ACHN (cell line): ENCODE data around the gene PIK3CA.
"Not testable (repeated sequence)": the region's sequence is repeated elsewhere in the genome, so short reads cannot be mapped to it uniquely, and the experiment has no call there.

Source experiments
- DNase-seq: peaks from one replicate; pipeline ENCODE4 v3.0.0-alpha.2; 2015
- in situ Hi-C: cut with HindIII; loops from 2 replicates; pipeline ENCODE4 v1.10.0; 2017; ENCODE audit warnings: low sequenced_read_pairs, low pct_ligation_motif_present, low pct_unique_long_range_greater_than_20kb

Gene PIK3CA

GRCh38 chr3:179247289-179248015 is 99.3 kb downstream of the PIK3CA start:
- no peak for DNase-seq

GRCh38 chr3:179250803-179251476 is 102.8 kb downstream of the PIK3CA start, which contains the start of gene KCNMB3:
Gene KCNMB3 (minus strand): TSS chr3:179251114. CDS start chr3:179250990, 124 bp downstream.
- in situ Hi-C loops: no loop called here
- DNase-seq: no peak

More at GRCh38 chr3:179247289-179248015, 99.3 kb downstream of the PIK3CA start:
- in situ Hi-C loops: no loop called here

- DNase-seq: no peak
- in situ Hi-C loops: no loop called here
These were observed 108.7 kb downstream of the PIK3CA start for GRCh38 chr3:179256813-179257212.

- DNase-seq, in situ Hi-C loops: not testable (repeated sequence)
These were observed 109.6 kb downstream of the PIK3CA start for GRCh38 chr3:179257742-179258141.

- no peak for DNase-seq
These were observed 110.7 kb downstream of the PIK3CA start for GRCh38 chr3:179258820-179259219.

GRCh38 chr3:179259959-179260756 is 112.0 kb downstream of the PIK3CA start:
- DNase-seq, in situ Hi-C loops: not testable (repeated sequence)

More at GRCh38 chr3:179258820-179259219, 110.7 kb downstream of the PIK3CA start:
- in situ Hi-C loops: no loop called here

- peak; percentile 75 for DNase-seq
- in situ Hi-C loops: no loop called here
These were observed 113.0 kb downstream of the PIK3CA start for GRCh38 chr3:179260949-179261765.

- in situ Hi-C loops: no loop called here
- DNase-seq: no peak
These were observed 115.0 kb downstream of the PIK3CA start for GRCh38 chr3:179263134-179263533.

GRCh38 chr3:179264449-179264848 is 116.3 kb downstream of the PIK3CA start:
- DNase-seq: no peak
- in situ Hi-C loops: no loop called here

GRCh38 chr3:179265092-179265491 is 116.9 kb downstream of the PIK3CA start:
- in situ Hi-C loops: no loop called here
- DNase-seq: no peak

- no peak for DNase-seq
- in situ Hi-C loops: no loop called here
These were observed 117.7 kb downstream of the PIK3CA start for GRCh38 chr3:179265875-179266274.

- no peak for DNase-seq
- in situ Hi-C loops: no loop called here
These were observed 118.6 kb downstream of the PIK3CA start for GRCh38 chr3:179266701-179267211.

GRCh38 chr3:179268400-179269051 is 120.4 kb downstream of the PIK3CA start:
- DNase-seq: no peak
- in situ Hi-C loops: no loop called here

- in situ Hi-C loops: no loop called here
- no peak for DNase-seq
These were observed 121.1 kb downstream of the PIK3CA start for GRCh38 chr3:179269152-179269707.

GRCh38 chr3:179272385-179272784 is 124.2 kb downstream of the PIK3CA start:
- DNase-seq: peak; percentile 23
- in situ Hi-C loops: no loop called here

- DNase-seq, in situ Hi-C loops: not testable (repeated sequence)
These were observed 126.3 kb downstream of the PIK3CA start for GRCh38 chr3:179274434-179274833.

GRCh38 chr3:179276001-179276400 is 127.8 kb downstream of the PIK3CA start:
- in situ Hi-C loops: no loop called here
- DNase-seq: no peak
